WTC11 (cell line): ENCODE data around the gene FAM13A. TPM values are rescaled to one million over a fixed set of nuclear protein-coding genes. Genes with fewer than 3 reads are reported as not detected.
A peak's percentile ranks its signal among the peaks of the same experiment; 100 is the strongest.

Source experiments
- ATAC-seq: fragments of 200-7000 bp; cut with Tn5 transposase; 2 replicates; pipeline ENCODE4 v1.10.0; 2021; ENCODE audit warnings: mild to moderate bottlenecking, moderate library complexity
- CTCF ChIA-PET: fragments of 300-600 bp; sonication (Branson Sonifier 250); formaldehyde crosslinking; loops from one replicate; lab custom pipeline; 2021; ENCODE audit warnings: antibody characterized with exemption; lab: Charles Lee
- POLR2A ChIA-PET: fragments of 350-600 bp; sonication (Branson Sonifier 250); formaldehyde crosslinking; loops from one replicate; lab custom pipeline; 2021; ENCODE audit warnings: antibody characterized with exemption; lab: Charles Lee
- DNase-seq: peaks from one replicate; pipeline ENCODE4 v3.0.0; 2021; ENCODE audit warnings: low spot score
- H3K27ac Mint-ChIP-seq: 2 replicates; pipeline ENCODE4 v1.8.0; 2021; ENCODE audit warnings: mixed read lengths
- H3K27me3 Mint-ChIP-seq: 2 replicates; pipeline ENCODE4 v1.8.0; 2021; ENCODE audit warnings: low read depth, mild to moderate bottlenecking, moderate library complexity, mixed read lengths
- H3K36me3 Mint-ChIP-seq: 2 replicates; pipeline ENCODE4 v1.8.0; 2021; ENCODE audit warnings: mixed read lengths
- H3K4me1 Mint-ChIP-seq: 2 replicates; pipeline ENCODE4 v1.8.0; 2022; ENCODE audit warnings: mixed read lengths
- H3K4me3 Mint-ChIP-seq: 2 replicates; pipeline ENCODE4 v1.8.0; 2021; ENCODE audit warnings: mild to moderate bottlenecking, moderate library complexity, mixed read lengths
- H3K9me3 Mint-ChIP-seq: 2 replicates; pipeline ENCODE4 v1.8.0; 2021; ENCODE audit warnings: mixed read lengths
- CREM ChIP-seq: sonication (generic); formaldehyde crosslinking; IDR thresholded peaks from 2 replicates; pipeline ENCODE4 v1.8.1; 2022; ENCODE audit warnings: mild to moderate bottlenecking, missing genetic modification reagents, moderate library complexity
- EMX1 ChIP-seq: fragments of 250-450 bp; sonication (Bioruptor Pico); IDR thresholded peaks from 2 replicates; pipeline ENCODE4 v1.8.0; 2021; ENCODE audit warnings: mild to moderate bottlenecking
- FOXK1 ChIP-seq: sonication (generic); formaldehyde crosslinking; IDR thresholded peaks from 2 replicates; pipeline ENCODE4 v1.8.0; 2022; ENCODE audit warnings: mild to moderate bottlenecking, moderate library complexity, missing genetic modification reagents
- GRHL2 ChIP-seq: fragments of 250-450 bp; sonication (Bioruptor Pico); IDR thresholded peaks from 2 replicates; pipeline ENCODE4 v1.8.0; 2022; ENCODE audit warnings: mild to moderate bottlenecking, moderate library complexity; ENCODE audit not compliant: insufficient replicate concordance, severe bottlenecking
- JAZF1 ChIP-seq: fragments of 250-450 bp; sonication (Bioruptor Pico); IDR thresholded peaks from 2 replicates; pipeline ENCODE4 v1.9.0; 2021; ENCODE audit warnings: moderate library complexity, mild to moderate bottlenecking, inconsistent platforms
- NFE2L1 ChIP-seq: sonication (generic); formaldehyde crosslinking; IDR thresholded peaks from 2 replicates; pipeline ENCODE4 v1.8.1; 2023; ENCODE audit warnings: missing genetic modification reagents
- NR3C1 ChIP-seq: sonication (generic); formaldehyde crosslinking; conservative IDR thresholded peaks from 2 replicates; pipeline ENCODE4 v1.8.1; 2023; ENCODE audit warnings: low read depth, mild to moderate bottlenecking, missing genetic modification reagents
- RELA ChIP-seq: sonication (generic); formaldehyde crosslinking; IDR thresholded peaks from 2 replicates; pipeline ENCODE4 v1.8.1; 2022; ENCODE audit warnings: missing genetic modification reagents, mild to moderate bottlenecking, borderline replicate concordance
- SMAD4 ChIP-seq: sonication (generic); formaldehyde crosslinking; IDR thresholded peaks from 2 replicates; pipeline ENCODE4 v1.8.0; 2022; ENCODE audit warnings: mild to moderate bottlenecking, missing genetic modification reagents
- TCF7 ChIP-seq: sonication (generic); formaldehyde crosslinking; IDR thresholded peaks from 2 replicates; pipeline ENCODE4 v1.8.0; 2022; ENCODE audit warnings: mild to moderate bottlenecking, low read depth, missing genetic modification reagents, moderate library complexity
- ZNF416 ChIP-seq: fragments of 250-450 bp; sonication (Bioruptor Pico); IDR thresholded peaks from 2 replicates; pipeline ENCODE4 v1.9.0; 2021; ENCODE audit warnings: mild to moderate bottlenecking, inconsistent platforms
- total RNA-seq: library from RNA; stranded (reverse); gene quantifications from 3 replicates; pipeline ENCODE4 v1.2.3, GENCODE V29; 2021
- TF ChIP-seq, protein P1 (sequence below): sonication (generic); formaldehyde crosslinking; IDR thresholded peaks from 2 replicates; pipeline ENCODE4 v1.8.0; 2023; ENCODE audit warnings: missing genetic modification reagents
- TF ChIP-seq, protein P2 (sequence below): sonication (generic); formaldehyde crosslinking; IDR thresholded peaks from 2 replicates; pipeline ENCODE4 v1.8.0; 2023; ENCODE audit warnings: mild to moderate bottlenecking, missing genetic modification reagents
- TF ChIP-seq, protein P3 (sequence below): fragments of 200-600 bp; IDR thresholded peaks from 2 replicates; pipeline ENCODE4 v1.8.0; 2022; ENCODE audit warnings: antibody characterized with exemption
- TF ChIP-seq, protein P4 (sequence below): fragments of 250-450 bp; sonication (Bioruptor Pico); IDR thresholded peaks from 2 replicates; pipeline ENCODE4 v1.9.0; 2021; ENCODE audit warnings: mild to moderate bottlenecking, borderline replicate concordance
- TF ChIP-seq, protein P5 (sequence below): sonication (generic); formaldehyde crosslinking; IDR thresholded peaks from 2 replicates; pipeline ENCODE4 v1.8.1; 2023; ENCODE audit warnings: mild to moderate bottlenecking, missing genetic modification reagents
- TF ChIP-seq, protein P6 (sequence below): sonication (generic); formaldehyde crosslinking; IDR thresholded peaks from 2 replicates; pipeline ENCODE4 v1.8.1; 2023; ENCODE audit warnings: mild to moderate bottlenecking, moderate library complexity, missing genetic modification reagents
- TF ChIP-seq, protein P7 (sequence below): sonication (generic); formaldehyde crosslinking; IDR thresholded peaks from 2 replicates; pipeline ENCODE4 v1.8.0; 2022; ENCODE audit warnings: mild to moderate bottlenecking, missing genetic modification reagents

Gene FAM13A
- total RNA-seq, 1 experiment from 2014 or later = 14.6 TPM

DNA sequence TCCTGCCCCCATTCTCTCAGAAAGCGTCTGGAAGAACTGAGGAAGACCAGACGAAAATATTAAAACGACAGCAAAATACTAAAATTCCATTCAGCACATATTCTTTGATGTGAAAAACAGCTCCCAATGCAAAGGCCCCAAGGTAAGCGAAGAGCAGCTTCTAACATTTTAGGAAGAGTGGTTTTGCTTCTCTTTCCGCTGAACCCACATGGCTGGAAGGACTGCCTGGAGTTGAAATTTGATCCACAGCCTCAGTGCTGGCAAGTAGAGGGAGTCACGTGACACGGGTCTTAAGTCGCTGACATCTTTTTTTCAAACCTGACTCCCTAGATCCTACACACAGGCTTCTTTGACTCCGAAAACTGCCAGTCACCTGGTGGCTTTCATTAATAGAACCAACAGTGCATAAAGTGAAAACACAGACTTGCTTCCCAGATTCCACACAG lies at the start of gene FAM13A (continued):
- TF ChIP-seq TCF7 (CRISPR knock-in tag) = no peak
- TF ChIP-seq FOXK1 (CRISPR knock-in tag) = 0 out of 2 replicates have a peak, but pooled peaks have one; percentile 28

DNA sequence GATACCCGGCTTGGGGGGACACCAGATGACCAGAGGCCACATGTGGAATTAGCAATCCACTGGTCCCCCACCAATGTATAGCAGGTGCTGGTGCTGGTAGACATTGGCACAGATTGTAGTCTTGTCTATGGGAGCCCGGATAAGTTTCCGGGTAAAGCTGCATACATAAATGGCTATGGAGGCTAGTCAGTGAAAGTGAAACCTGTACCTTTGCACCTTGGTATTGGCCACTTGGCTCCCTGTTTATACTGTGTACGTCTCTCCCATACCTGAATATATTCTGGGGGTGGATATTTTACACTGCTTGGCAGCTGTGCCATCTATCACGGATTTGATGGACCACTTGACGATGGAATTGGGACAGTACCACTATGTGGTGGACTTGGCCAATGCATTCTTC lies 48.7 kb upstream of the FAM13A start:
- no peak for ATAC-seq
- ChIA-PET POLR2A (no interaction called here), CTCF (no interaction called here)
- peaks cover 32% of the 10 kb centered on the region for H3K27me3 Mint-ChIP-seq
- no peak for DNase-seq
- TF ChIP-seq JAZF1 (CRISPR knock-in tag) = no peak
- no peak for TF ChIP-seq ZNF416 (CRISPR knock-in tag)
- no peak for TF ChIP-seq NR3C1 (CRISPR knock-in tag)
- TF ChIP-seq, protein P1, sequence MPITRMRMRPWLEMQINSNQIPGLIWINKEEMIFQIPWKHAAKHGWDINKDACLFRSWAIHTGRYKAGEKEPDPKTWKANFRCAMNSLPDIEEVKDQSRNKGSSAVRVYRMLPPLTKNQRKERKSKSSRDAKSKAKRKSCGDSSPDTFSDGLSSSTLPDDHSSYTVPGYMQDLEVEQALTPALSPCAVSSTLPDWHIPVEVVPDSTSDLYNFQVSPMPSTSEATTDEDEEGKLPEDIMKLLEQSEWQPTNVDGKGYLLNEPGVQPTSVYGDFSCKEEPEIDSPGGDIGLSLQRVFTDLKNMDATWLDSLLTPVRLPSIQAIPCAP (CRISPR knock-in tag) = no peak
- TF ChIP-seq CREM (CRISPR knock-in tag) = no peak
- TF ChIP-seq, protein P2, sequence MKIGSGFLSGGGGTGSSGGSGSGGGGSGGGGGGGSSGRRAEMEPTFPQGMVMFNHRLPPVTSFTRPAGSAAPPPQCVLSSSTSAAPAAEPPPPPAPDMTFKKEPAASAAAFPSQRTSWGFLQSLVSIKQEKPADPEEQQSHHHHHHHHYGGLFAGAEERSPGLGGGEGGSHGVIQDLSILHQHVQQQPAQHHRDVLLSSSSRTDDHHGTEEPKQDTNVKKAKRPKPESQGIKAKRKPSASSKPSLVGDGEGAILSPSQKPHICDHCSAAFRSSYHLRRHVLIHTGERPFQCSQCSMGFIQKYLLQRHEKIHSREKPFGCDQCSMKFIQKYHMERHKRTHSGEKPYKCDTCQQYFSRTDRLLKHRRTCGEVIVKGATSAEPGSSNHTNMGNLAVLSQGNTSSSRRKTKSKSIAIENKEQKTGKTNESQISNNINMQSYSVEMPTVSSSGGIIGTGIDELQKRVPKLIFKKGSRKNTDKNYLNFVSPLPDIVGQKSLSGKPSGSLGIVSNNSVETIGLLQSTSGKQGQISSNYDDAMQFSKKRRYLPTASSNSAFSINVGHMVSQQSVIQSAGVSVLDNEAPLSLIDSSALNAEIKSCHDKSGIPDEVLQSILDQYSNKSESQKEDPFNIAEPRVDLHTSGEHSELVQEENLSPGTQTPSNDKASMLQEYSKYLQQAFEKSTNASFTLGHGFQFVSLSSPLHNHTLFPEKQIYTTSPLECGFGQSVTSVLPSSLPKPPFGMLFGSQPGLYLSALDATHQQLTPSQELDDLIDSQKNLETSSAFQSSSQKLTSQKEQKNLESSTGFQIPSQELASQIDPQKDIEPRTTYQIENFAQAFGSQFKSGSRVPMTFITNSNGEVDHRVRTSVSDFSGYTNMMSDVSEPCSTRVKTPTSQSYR (CRISPR knock-in tag) = no peak
- TF ChIP-seq SMAD4 (CRISPR knock-in tag) = no peak
- no peak for TF ChIP-seq NFE2L1
- TF ChIP-seq EMX1 (CRISPR knock-in tag) = no peak
- TF ChIP-seq, protein P3, sequence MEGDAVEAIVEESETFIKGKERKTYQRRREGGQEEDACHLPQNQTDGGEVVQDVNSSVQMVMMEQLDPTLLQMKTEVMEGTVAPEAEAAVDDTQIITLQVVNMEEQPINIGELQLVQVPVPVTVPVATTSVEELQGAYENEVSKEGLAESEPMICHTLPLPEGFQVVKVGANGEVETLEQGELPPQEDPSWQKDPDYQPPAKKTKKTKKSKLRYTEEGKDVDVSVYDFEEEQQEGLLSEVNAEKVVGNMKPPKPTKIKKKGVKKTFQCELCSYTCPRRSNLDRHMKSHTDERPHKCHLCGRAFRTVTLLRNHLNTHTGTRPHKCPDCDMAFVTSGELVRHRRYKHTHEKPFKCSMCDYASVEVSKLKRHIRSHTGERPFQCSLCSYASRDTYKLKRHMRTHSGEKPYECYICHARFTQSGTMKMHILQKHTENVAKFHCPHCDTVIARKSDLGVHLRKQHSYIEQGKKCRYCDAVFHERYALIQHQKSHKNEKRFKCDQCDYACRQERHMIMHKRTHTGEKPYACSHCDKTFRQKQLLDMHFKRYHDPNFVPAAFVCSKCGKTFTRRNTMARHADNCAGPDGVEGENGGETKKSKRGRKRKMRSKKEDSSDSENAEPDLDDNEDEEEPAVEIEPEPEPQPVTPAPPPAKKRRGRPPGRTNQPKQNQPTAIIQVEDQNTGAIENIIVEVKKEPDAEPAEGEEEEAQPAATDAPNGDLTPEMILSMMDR = no peak
- TF ChIP-seq, protein P4, sequence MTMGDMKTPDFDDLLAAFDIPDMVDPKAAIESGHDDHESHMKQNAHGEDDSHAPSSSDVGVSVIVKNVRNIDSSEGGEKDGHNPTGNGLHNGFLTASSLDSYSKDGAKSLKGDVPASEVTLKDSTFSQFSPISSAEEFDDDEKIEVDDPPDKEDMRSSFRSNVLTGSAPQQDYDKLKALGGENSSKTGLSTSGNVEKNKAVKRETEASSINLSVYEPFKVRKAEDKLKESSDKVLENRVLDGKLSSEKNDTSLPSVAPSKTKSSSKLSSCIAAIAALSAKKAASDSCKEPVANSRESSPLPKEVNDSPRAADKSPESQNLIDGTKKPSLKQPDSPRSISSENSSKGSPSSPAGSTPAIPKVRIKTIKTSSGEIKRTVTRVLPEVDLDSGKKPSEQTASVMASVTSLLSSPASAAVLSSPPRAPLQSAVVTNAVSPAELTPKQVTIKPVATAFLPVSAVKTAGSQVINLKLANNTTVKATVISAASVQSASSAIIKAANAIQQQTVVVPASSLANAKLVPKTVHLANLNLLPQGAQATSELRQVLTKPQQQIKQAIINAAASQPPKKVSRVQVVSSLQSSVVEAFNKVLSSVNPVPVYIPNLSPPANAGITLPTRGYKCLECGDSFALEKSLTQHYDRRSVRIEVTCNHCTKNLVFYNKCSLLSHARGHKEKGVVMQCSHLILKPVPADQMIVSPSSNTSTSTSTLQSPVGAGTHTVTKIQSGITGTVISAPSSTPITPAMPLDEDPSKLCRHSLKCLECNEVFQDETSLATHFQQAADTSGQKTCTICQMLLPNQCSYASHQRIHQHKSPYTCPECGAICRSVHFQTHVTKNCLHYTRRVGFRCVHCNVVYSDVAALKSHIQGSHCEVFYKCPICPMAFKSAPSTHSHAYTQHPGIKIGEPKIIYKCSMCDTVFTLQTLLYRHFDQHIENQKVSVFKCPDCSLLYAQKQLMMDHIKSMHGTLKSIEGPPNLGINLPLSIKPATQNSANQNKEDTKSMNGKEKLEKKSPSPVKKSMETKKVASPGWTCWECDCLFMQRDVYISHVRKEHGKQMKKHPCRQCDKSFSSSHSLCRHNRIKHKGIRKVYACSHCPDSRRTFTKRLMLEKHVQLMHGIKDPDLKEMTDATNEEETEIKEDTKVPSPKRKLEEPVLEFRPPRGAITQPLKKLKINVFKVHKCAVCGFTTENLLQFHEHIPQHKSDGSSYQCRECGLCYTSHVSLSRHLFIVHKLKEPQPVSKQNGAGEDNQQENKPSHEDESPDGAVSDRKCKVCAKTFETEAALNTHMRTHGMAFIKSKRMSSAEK (CRISPR knock-in tag) = no peak
- TF ChIP-seq, protein P5, sequence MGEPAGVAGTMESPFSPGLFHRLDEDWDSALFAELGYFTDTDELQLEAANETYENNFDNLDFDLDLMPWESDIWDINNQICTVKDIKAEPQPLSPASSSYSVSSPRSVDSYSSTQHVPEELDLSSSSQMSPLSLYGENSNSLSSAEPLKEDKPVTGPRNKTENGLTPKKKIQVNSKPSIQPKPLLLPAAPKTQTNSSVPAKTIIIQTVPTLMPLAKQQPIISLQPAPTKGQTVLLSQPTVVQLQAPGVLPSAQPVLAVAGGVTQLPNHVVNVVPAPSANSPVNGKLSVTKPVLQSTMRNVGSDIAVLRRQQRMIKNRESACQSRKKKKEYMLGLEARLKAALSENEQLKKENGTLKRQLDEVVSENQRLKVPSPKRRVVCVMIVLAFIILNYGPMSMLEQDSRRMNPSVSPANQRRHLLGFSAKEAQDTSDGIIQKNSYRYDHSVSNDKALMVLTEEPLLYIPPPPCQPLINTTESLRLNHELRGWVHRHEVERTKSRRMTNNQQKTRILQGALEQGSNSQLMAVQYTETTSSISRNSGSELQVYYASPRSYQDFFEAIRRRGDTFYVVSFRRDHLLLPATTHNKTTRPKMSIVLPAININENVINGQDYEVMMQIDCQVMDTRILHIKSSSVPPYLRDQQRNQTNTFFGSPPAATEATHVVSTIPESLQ (CRISPR knock-in tag) = no peak
- TF ChIP-seq RELA (CRISPR knock-in tag) = no peak
- no peak for TF ChIP-seq GRHL2 (CRISPR knock-in tag)
- TF ChIP-seq, protein P6, sequence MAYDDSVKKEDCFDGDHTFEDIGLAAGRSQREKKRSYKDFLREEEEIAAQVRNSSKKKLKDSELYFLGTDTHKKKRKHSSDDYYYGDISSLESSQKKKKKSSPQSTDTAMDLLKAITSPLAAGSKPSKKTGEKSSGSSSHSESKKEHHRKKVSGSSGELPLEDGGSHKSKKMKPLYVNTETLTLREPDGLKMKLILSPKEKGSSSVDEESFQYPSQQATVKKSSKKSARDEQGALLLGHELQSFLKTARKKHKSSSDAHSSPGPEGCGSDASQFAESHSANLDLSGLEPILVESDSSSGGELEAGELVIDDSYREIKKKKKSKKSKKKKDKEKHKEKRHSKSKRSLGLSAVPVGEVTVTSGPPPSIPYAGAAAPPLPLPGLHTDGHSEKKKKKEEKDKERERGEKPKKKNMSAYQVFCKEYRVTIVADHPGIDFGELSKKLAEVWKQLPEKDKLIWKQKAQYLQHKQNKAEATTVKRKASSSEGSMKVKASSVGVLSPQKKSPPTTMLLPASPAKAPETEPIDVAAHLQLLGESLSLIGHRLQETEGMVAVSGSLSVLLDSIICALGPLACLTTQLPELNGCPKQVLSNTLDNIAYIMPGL (CRISPR knock-in tag) = no peak
- TF ChIP-seq, protein P7, sequence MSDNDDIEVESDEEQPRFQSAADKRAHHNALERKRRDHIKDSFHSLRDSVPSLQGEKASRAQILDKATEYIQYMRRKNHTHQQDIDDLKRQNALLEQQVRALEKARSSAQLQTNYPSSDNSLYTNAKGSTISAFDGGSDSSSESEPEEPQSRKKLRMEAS (CRISPR knock-in tag) = no peak
- H3K4me1 Mint-ChIP-seq = peaks cover 11% of the 10 kb centered on the region
- H3K4me3 Mint-ChIP-seq = no peak overlapping the region
- peaks cover 6% of the 10 kb centered on the region for H3K9me3 Mint-ChIP-seq
- H3K36me3 Mint-ChIP-seq = peaks cover 4% of the 10 kb centered on the region
- no peak overlapping the region for H3K27ac Mint-ChIP-seq
